GOT3 (cell line): ENCODE data around the gene NQO2.
"Not testable (repeated sequence)": the region's sequence is repeated elsewhere in the genome, so short reads cannot be mapped to it uniquely, and the experiment has no call there.

Source experiments
- DNase-seq: peaks from one replicate; lab custom pipeline; 2025; ENCODE audit warnings: mixed read lengths; lab: John Stamatoyannopoulos, UW

The NQO2 gene

DNA sequence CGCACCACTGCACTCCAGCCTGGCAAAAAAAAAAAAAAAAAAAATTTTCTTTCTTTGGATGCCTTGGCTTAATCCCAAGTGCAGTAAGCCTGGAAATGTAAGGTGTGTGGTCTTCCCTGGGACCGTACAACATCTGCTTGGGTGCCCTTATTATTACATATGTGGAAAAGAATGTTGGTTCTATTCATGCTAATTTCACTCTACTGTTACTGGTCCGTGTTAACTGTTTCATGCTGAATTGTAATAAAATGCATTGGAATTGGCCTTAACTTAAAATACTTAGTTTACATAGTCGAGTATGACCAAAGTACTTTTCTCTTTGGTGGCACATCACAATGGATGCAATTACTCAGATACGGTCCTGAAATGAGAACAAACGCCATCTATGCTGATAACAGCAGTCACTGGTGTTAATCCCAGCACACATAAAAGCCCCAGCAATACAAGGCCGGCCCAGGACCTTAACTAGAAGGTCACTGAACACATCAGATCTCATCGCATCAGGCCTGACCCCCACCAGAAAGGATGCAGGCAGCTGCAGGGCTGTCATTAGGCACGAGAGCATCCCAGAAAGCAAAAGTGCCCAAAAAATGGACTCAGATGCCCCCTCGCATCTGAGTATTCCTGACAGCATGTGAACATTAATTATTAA lies 29.5 kb upstream of the NQO2 start:
- no peak for DNase-seq

DNA sequence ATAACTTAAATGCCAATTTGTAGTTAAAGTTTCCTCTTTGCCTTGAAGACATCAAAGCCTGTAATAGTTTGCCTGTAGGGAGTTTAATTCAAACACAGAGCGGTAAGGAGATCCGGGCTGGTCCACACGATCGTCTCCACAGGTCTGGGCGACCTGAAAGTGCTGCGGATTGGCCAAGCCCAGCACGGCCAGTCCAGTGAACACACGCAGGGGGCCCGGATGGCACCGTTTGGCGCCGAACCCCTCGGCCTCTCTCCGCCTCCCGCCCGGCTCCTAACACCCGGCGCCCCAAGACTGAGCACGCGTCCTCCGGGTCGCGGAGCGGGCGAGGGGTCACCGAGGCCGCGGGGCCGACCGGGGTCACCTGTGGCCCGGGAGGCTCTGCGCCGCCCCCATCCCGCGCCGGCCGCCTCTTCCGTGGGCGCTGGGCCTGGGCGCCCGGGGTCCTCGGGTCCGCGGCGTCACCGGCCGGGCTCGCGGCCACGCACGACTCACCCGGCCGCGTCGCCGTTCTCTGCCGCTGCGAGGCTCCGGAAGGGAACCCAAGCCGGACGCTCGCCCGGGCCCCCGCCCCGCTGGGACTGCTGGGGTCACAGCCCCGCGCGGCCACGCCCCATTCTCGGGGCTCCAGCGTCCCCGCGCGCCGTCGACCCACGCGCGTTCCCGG lies 28.8 kb upstream of the NQO2 start:
- DNase-seq, result no peak

DNA sequence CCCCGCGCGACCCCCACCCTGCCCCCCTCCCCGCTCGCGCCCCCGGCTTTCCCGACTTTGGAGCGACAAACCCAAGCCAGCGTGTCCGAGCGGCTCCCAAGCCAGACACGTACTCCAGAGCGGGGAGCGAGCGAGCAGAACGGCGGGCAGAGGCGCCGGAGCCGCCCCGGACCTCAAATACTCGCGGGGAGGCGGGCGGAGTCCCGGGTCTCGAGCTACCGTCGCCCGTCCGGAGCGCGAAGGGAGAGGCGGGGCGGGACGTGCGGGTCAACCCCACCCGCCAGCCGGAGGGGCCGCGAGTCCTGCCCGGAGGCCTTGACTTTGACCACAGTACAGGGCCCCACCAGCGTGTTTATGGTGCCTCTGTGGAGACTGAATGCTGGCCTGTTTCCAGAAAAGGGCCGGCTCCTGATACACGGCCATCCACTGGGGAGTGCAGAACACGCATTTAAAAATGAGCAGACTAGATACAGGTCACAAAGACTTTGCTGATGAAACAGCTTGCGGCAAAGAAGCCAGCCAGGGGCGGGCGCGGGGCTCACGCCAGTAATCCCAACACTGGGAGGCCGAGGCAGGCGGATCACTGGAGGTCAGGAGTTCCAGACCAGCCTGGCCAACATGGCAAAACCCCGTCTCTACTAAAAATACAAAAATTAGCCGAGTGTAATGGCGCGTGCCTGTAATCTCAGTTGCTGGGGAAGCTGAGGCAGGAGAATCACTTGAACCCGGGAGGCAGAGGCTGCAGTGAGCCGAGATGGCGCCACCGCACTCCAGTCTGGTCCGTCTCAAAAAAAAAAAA lies 28.1 kb upstream of the NQO2 start, which contains the start of gene SERPINB6:
TSS of gene SERPINB6 (minus strand) at position 148 of the 799 bp plus-strand sequence. CDS start 12,235 bp downstream, outside the sequence.
- DNase-seq, result no peak

DNA sequence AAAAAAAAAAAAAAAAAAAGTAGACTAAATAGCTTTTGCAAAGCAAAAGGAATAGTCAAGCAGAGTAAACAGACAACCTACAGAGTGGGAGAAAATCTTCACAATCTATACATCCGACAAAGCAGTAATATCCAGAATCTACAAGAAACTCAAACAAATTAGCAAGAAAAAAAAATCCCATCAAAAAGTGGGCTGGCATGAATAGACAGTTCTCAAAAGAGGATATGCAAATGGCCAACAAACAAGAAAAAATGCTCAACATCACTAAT lies 27.5 kb upstream of the NQO2 start:
- not testable (repeated sequence) for DNase-seq

DNA sequence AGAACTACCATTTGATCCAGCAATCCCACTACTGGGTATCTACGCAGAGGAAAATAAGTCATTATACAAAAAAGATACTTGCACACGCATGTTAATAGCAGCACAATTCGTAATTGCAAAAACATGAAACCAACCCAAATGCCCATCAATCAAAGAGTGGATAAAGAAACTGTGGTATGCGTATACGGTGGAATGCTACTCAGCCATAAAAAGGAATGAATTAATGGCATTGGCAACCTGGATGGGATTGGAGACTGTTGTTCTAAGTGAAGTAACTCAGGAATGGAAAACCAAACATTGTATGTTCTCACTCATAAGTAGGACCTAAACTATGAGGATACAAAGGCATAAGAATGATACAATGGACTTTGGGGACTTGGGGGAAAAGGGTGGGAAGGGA lies 27.0 kb upstream of the NQO2 start:
- not testable (repeated sequence) for DNase-seq

DNA sequence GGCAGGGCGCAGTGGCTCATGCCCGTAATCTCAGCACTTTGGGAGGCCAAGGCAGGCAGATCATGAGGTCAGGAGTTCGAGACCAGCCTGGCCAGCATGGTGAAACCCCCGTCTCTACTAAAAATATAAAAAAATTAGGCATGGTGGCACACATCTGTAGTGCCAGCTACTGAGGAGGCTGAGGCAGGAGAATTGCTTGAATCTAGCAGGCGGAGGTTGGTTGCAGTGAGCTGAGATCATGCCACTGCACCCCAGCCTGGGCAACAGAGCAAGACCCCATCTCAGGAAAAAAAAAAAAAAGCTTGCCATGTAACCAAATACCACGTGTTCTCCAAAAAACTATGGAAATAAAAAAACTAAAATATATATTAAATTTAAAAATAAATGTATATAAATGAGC lies 26.5 kb upstream of the NQO2 start:
- not testable (repeated sequence) for DNase-seq

DNA sequence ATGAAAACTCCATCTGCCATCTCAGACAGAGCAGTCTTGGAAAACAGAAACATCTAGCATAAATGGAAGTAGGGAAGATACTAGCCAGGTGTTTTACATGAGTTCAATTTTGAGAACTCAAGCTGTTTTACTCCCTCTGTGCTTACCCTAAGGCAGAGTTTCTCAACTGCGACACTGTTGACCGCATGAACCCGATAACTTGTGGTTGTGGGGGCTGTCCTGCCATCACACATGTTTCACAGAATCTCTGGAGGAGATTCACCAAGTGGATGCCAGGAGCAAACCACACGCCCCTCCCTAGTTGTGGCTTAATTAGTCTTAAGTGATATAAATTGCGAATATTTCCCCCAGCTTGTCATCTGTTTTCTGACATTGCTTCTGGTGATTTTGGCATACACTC lies 26.0 kb upstream of the NQO2 start:
- DNase-seq, result no peak

DNA sequence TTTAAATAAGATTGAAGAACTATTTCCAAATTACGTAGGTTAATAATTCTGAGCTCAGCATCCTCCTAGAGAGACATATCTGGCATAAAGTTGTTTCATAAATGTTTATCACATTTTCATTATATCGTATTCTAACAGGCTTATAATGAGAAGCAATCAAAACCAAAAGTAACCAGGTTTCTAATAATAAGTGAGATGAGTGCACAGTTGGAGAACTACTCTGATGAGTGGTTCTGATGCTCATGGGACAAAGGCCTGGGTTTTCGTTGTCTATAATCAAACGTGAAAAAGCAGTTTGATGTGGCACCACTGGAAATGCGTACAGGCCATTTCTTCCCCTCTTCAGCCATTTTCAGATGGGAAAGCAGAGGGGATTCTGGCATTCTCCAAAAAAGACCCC lies 23.6 kb upstream of the NQO2 start:
- no peak for DNase-seq

DNA sequence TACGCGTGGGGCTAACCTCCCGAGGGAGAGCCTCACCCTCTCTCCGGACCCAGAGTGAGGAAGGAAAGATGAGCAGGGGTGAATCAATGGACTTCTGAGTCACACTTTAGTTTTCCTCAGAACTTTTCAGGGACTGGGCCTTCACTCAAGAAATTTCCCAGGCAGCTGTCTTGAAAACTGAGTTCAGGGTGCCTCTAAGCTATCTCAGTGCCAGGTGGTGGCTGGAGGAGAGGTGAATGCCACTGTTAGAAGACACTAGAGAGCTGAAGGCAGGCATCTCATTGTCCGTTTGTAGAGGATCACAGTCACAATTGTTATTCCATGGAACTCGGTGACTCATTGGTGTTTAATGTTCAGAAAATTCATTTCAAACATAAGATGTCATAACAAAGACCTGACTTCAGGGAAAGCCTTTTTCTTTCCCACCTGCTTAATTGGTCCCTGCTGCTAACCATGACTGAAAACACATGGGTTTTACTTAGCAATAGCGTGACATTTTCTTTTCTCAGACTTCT lies 23.1 kb upstream of the NQO2 start:
- DNase-seq, result no peak

DNA sequence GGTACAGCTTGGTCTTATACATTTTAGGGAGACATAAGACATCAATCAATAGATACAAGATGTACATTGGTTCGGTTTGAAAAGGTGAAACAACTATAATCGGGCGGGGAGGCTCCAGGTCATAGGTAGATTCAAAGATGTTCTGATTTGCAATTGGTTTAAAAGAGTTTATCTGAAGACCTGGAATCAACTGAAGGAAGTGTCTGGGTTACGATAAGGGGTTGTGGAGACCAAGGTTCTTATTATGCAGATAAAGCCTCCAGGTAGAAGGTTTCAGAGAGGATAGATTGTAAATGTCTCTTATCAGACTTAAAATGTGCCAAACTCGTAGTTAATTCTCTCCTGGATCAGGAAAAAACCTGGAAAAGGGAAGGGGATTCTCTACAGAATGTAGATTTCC lies 22.4 kb upstream of the NQO2 start:
- no peak for DNase-seq

DNA sequence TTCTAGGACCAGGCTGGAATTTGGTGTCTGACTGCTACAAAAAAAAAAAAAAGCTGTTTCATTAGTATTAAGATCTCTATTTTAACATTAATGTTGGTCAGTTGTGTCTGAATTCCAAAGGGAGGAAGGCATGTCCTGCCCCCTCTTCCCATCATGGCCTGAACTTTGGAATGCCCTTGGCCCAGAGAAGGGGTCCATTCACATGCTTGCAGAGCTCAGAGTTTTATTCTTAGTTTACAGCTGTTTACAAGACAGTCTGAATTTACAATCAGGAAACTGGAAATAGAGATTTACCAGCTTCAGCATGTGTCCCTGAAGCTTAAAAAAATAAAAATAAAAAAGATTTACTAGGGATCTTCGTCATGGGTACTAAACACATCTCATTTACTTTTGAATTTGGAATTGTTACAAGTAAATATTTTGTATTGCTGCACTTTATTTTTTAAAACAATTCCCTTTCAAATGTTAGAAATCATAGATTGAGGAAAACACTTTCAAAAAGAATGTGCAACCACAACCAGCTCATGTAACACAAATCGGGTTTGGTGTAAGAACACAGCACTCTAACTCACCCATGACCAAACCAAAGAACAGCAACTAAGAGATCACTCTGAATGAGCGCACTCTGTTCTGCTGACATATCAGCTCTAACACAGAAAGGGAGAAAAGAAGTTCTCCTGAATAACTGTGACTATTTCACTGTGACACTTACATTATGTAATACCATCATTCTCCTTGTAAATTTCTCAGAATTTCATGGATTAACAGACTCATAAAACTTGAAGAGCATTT lies 21.7 kb upstream of the NQO2 start:
- no peak for DNase-seq

DNA sequence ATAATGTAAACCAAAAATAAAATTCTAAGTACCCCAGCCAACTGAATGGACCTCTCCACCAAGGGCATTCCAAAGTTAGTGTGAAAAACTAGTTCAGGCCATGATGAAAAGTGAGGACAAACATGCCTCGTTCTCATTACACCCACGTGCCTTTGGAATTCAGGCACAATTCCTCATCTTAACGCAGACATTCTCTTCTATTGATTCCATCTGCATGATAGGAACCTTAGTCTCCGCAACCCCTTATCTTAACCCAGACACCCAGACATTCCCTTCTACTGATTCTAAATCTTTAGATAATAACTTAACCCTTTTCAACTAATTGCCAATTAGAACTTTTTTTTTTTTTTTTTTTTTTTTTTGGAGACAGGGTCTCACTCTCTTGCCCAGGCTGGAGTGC lies 20.8 kb upstream of the NQO2 start:
- no peak for DNase-seq

DNA sequence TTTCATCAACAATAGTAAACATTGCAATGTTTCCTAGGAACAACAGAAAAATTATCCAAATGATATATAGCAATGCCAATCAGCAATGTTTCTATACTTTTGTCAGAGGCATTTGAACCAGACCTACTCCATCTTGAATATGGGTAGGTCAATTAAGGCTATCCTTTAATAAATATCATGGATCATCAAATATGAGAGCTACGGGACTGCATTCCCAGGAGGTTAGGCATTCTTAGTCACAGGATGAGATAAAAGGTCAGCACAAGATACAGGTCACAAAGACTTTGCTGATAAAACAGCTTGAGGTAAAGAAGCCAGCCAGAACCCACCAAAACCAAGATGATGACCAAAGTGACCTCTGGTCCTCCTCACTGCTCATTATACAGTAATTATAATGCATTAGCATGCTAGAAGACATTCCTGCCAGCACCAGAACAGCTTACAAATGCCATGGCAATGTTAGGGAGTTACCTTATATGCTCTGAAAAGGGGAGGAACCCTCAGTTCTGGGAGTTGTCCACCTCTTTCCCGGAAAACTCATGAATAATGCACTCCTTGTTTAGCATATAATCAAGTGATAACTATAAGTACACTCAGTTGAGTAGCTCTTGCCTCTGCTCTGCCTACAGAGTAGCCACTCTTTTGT lies 19.8 kb upstream of the NQO2 start:
- no peak for DNase-seq

DNA sequence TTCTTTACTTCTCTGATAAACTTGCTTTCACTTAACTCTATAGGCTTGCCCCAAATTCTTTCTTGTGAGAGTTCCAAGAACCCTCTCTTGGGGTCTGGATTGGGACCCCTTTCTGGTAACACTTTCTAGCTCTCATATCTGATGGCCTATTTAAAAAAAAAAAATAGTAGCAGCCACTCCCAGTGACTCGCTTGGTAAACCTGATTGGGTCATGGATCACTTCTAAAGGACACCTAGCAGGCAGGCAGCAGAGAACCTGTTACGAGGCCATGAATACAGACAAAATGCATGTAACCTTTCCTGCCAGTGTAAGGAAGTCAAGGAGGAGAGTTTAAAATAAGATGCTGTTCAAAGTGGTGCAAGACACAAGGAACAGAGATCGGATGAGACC lies 19.2 kb upstream of the NQO2 start:
- no peak for DNase-seq

DNA sequence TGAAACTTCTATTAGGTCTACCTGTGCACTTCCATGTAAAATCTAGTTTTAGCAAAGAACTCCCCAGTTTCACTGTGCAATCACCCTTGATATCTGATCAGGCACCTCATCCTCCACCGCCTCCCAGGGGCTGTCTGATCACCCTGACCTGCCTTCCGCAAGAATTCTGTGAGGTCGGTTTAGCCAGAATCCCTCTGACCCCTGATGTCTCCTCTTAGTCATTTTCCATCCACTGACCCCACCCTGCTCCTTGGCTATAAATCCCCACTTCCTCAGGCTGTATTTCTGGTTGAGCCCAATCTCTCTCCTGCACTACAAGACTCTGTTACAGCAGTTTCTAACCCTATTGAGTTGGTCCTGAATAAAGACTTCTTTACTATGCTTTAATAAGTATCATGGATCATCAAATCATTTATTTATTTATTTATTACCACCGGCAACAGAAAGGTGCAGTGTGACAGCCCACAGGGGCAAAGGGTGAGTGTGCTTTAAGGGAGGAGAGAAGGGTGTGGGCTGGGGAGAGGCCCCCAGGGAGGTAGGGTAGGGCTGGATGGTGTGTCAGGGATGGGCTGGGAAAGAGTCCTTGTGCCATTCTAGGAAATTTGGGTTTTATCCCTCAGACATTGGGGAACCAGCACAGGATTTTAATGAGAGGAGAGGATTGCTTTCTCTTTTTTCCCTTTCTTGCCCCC lies 17.1 kb upstream of the NQO2 start:
- DNase-seq, result no peak

DNA sequence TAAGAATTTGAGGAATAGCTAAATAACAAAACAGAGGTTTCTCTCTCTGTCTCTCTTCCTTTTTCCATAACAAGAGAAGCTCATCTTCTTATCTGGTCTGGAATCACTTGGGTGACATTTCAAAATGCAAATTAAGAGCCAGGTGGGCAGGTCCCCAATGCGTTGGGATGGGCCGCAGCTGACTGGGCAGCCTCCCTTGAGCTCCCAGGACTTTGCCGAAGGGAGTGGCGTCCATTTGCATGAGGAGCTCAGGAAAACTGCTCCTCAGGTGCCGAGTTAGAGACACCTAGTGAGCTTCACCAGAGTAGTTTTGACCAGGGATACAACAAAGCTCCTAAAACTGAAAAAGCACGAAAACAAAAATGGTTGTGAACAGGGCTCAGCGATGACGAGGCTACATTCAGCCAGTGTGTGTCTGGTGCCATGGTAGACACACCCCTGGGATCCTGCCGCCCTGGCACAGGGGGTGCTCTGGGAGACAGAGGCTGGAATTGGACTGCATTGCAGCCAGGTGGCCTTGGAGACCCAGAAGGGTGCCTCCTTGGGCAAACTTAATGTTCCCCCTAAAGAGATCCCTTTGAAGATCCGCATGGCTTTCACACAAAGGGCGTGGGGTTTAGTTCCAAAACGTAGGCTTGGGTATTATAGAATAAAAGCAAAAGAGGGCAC lies 14.8 kb upstream of the NQO2 start:
- no peak for DNase-seq

DNA sequence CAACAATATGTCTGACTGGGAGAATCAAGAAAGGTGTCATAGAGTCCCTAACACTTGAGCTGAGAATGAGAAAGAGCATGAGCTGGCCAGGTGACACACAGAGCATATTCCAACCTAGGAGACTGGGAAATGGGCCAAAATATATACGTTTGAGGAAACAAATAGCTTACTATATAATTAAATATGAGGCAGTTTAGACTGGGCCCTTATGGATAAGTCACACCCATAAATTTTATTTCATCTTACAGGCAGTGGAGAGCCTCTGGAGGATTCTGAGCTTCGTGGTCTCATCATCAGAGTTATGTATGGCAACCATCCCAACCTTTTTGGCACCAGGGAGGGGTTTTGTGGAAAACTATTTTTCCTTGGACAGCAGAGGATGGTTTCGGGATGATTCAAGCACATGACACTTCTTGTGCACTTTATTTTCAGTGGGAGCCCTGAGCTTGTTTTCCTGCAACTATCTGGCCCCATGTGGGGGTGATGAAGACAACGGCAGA lies 12.9 kb upstream of the NQO2 start:
- DNase-seq, result no peak

DNA sequence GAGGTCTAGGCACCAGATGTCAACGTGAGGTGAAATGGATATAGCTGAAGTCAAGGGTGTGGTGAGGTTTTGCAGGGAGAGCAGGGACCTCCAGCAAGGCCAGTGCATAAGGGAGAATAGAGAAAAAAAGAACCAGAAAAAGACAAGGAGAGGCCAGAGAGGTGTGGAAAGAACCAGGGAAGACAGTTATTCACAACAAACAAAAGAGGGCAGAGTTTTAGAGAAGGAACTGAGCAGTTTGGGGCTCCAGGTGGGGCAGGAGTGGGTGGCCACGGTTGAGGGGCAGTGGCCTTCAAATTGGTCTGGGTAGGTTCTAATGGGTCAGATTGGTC lies 11.6 kb upstream of the NQO2 start:
- DNase-seq, result no peak

DNA sequence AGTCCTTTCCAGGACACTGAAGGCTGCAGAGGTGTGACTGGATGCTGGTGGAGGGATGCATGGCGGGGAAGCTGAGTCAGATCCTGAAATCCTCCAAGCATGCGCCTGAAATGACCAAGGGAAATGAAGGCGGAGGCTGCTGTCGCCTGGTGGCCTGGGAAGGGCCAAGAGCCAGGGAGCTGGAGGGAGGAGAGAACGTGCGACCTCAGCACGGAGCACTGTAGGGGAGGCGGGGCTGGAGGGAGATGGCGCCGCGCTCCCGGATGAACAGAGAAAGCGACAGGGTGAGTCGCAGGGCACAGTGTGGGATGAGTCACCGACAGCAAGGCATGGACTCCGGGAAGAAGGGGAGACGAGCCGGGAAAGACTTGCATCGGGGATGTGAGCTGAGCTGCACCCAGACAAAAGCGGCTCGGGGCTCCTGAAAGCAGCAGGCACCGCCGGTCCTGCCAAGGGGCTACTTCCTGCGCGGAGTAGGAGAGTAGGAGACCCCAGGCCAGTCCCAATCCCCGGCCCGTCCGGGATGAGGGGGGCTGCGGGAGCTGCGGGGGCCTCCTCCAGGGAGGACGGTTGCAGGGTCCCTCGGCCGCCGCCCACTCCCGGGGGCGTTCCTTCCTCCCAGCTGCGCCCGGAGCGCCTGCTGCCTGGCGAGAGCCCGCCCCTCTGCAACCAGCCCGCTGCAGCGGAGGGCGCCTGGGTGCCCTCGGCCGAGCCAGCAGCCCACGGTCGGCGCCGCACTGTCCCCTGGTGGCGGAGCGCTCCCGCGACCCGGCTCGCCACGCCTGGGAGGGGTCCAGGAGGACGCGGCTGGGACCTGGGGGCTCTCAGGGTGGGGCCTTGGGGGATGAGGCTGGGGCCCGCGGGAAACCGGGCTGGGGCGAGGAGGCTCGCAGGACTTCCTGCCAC lies 11.0 kb upstream of the NQO2 start:
- peak; percentile 80 for DNase-seq
